Testis (tissue), 2 donors: ENCODE results near the gene CA5B.

Experiments used
- CTCF ChIP-seq, 3 experiments: fragments of 450-650 bp in 2 of 3; fragments of 200-600 bp in 1 of 3; sonication (generic) in 1 of 3; IDR thresholded peaks; one replicate each; pipeline ENCODE4 v1.5.1; 2016 to 2019; ENCODE audit warnings: antibody characterized with exemption in 3 of 3, mild to moderate bottlenecking in 2 of 3, moderate library complexity in 1 of 3
- POLR2A ChIP-seq: fragments of 450-650 bp; IDR thresholded peaks from one replicate; pipeline ENCODE4 v1.6.1; 2017; ENCODE audit warnings: antibody characterized with exemption, mild to moderate bottlenecking, moderate library complexity

GRCh38 chrX:15769300-15769954 lies 31.4 kb downstream of the CA5B start:
- TF ChIP-seq CTCF (IDR thresholded peaks at IDR 0.05) (no peak), POLR2A (no peak)
